ENCODE data around the gene AGMAT. TPM values are rescaled to one million over a fixed set of nuclear protein-coding genes. Genes with fewer than 3 reads are reported as not detected.

AGMAT gene
- total RNA-seq, 1 donor from 2014 or later = 0.11 TPM

- intact Hi-C loops (cut with DNase I) = no loop called here
- DNase-seq (ENCODE audit: missing footprints) (no peak), ATAC-seq (no peak)
Observed at GRCh38 chr1:15575549-15576150, 9.2 kb downstream of the AGMAT start.

DNA sequence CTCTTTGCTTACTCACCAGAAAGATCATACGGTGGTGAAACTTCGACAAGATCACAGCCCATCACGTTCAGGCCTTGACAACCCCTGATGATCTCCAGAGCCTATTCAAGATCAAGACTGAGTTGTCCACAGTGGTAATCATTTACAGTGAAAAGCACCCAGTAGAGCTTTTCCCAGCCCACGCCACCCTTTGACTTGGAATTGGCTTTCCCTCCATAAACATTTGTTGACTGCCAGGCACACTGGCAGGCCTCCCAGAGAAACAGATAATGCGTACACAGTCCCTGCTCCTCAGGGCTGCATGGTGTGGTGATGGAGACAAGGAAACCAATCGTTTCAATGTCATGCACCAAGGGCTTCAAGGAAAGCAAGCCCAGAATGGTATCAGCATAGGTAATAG is 10.1 kb downstream of the AGMAT start:
- DNase-seq (ENCODE audit: missing footprints) (no peak), ATAC-seq (peak; percentile 53)
- intact Hi-C loops (cut with DNase I) = no loop called here

GRCh38 chr1:15573477-15573876 is 11.4 kb downstream of the AGMAT start:
- ATAC-seq (no peak), DNase-seq (ENCODE audit: missing footprints) (no peak)
- intact Hi-C loops (cut with DNase I) = no loop called here

DNA sequence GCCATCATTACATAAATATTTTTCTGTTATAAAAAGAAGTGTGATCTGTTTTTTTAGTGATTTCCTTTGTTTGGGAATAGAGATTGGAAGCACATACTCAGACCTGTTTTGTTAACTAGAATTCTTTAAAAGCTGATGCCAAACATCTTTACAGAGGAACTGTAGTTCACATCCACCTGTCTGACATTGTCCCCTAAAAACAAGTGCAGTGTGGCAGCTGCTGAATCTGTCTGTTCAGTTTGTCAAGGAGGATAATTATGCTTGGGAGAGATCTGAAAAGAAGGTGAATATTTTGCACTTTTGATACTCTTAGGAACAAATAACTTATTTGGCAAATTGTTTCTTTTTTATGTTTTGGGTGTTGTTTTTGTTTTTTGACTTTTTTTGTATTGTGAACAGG is 13.6 kb downstream of the AGMAT start:
- no peak for DNase-seq (ENCODE audit: missing footprints)
- ATAC-seq = no peak
- intact Hi-C loops (cut with DNase I) = no loop called here

- DNase-seq (ENCODE audit: missing footprints) (no peak), ATAC-seq (no peak)
- intact Hi-C loops (cut with DNase I) = no loop called here
Observed at GRCh38 chr1:15570861-15571260, 14.0 kb downstream of the AGMAT start.

- intact Hi-C loops (cut with DNase I) = no loop called here
- ATAC-seq = no peak
- DNase-seq (ENCODE audit: missing footprints) = no peak
Observed at GRCh38 chr1:15568387-15569073, 16.3 kb downstream of the AGMAT start.

GRCh38 chr1:15559189-15559810 is 25.6 kb downstream of the AGMAT start:
- intact Hi-C loops (cut with DNase I) = no loop called here
- no peak for DNase-seq (ENCODE audit: missing footprints)
- no peak for ATAC-seq

- ATAC-seq = no peak
- DNase-seq (ENCODE audit: missing footprints) = no peak
- intact Hi-C loops (cut with DNase I) = no loop called here
Observed at GRCh38 chr1:15558516-15558915, 26.3 kb downstream of the AGMAT start.

DNA sequence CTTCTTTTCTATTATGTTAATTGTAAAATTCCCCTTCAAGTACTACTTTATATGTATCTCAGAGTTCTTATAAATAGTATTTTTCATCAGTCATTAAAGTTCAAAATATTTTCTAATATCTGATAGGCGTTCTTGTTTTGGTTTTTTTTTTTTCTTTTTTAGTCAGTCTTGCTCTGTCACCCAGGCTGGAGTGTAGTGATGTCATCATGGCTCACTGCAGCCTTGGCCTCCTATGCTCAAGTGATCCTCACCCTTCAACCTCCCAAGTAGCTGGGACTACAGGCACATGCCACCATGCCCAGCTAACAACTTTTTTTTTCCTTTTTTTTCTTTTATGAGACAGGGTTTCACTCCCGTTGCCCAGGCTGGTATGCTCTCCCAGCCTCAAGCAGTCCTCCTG is 27.3 kb downstream of the AGMAT start:
- DNase-seq (ENCODE audit: missing footprints) (no peak), ATAC-seq (no peak)
- intact Hi-C loops (cut with DNase I) = no loop called here

GRCh38 chr1:15557008-15557407 is 27.8 kb downstream of the AGMAT start:
- no peak for ATAC-seq
- no peak for DNase-seq (ENCODE audit: missing footprints)
- intact Hi-C loops (cut with DNase I) = no loop called here

- no peak for DNase-seq (ENCODE audit: missing footprints)
- intact Hi-C loops (cut with DNase I) = no loop called here
- peak; percentile 31 for ATAC-seq
Observed at GRCh38 chr1:15550573-15550972, 34.3 kb downstream of the AGMAT start.

DNA sequence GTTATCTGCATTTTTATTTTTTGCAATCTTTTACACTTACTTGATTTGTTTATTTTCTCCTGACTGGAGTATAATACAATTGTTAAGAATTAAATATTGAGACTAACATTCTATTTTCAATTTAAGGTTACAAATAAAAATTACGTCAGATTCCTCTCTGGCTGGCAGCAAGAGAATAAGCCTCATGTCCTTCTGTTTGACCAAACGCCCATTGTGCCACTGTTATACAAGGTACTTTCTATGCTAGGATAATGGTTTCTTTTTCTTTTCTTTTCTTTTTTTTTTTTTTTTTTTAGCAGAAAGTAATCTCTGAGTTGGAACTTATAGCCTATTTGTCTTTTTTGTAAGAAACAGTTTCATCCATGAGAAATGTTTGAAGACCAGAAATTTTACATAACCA is 38.2 kb downstream of the AGMAT start:
- ATAC-seq = no peak
- no peak for DNase-seq (ENCODE audit: missing footprints)
- intact Hi-C loops (cut with DNase I) = no loop called here

DNA sequence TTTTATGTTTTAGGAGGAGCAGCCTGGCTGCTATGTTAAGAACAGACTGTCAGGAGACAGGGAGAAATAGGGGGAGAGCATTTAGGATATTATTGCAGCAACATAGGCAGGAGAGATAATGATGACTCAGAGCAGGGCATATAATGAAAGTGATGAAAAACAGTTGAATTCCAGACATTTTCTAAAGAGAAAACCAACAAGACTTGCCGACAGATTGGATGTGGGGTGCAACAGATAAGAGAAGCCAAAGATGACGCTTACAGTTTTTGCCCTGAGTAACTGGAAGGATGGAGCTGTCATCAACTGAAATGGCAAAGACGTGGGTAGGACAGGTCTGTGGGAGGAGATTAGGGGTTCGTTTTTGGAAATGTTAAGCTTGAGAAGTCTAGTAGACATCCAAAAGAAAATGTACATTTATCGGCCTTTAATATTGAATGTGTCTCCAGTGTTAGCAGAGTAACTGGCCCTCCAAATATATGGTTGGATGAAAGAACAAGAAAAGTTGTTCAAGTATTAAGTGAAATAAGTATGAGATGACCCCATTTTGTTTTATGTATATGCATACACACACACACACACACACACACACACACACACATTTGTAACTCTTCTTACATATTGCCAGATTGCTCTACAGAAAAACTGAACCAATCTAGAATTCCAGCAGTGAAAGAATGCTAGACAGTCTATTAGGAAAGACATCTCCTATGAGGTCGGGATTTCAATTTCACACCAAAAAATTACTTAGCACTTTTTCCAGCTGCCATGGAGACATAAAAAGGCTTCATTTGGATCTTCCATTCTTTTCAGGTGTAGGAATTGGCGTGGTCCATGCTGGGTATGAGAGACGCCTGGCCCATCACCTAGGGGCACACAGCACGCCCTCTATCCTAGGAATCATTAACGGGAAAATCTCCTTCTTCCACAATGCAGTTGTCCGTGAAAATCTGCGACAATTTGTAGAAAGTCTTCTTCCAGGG is 41.0 kb downstream of the AGMAT start:
- DNase-seq (ENCODE audit: missing footprints) (no peak), ATAC-seq (no peak)
- intact Hi-C loops (cut with DNase I) = no loop called here

GRCh38 chr1:15543251-15543588 is 41.6 kb downstream of the AGMAT start:
- ATAC-seq (no peak), DNase-seq (ENCODE audit: missing footprints) (no peak)
- intact Hi-C loops (cut with DNase I) = no loop called here

- intact Hi-C loops (cut with DNase I) = no loop called here
- DNase-seq (ENCODE audit: missing footprints) (no peak), ATAC-seq (no peak)
Observed at GRCh38 chr1:15542388-15543250, 42.2 kb downstream of the AGMAT start.

- intact Hi-C loops (cut with DNase I) = no loop called here
Observed at GRCh38 chr1:15541231-15541792, 43.5 kb downstream of the AGMAT start.

DNA sequence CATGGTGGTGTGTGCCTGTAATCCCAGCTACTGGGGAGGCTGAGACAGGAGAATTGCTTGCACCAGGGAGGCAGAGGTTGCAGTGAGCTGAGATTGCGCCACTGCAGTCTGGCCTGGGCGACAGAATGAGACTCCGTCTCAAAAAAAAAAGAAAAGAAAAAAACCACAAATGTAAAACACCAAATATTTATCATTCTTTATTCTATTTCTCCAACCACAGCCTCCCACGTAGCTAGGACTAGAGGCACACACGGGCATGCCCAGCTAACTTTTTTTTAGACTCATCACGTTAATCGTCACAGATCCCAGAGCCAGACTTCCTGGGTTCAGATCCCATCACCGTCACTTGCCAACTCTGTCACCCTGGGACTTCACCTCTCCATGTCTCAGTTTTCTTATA is 44.7 kb downstream of the AGMAT start:
- intact Hi-C loops (cut with DNase I) = no loop called here
- ATAC-seq (no peak), DNase-seq (ENCODE audit: missing footprints) (no peak)

More at GRCh38 chr1:15541231-15541792, 43.5 kb downstream of the AGMAT start:
- no peak for ATAC-seq
- DNase-seq (ENCODE audit: missing footprints) = no peak

DNA sequence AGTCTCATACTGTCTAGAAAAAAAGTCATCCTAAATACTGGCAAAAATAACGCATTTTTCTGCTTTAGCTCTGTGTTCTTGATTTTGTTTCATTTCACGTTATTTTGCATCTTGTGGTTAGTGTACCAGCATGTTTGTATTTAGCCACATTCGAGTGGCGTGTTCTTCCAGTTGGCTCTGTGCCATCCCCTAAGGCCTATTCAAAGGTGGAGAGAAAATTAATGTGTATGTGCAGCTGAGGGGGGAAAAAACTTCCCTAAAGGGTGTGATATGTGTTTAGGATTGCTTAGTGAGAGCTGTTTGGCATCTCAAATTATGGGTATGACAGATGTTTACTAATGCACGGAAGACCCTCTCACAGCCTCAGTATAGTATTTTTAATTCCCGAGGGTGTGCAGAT is 46.1 kb downstream of the AGMAT start:
- no peak for ATAC-seq
- intact Hi-C loops (cut with DNase I) = no loop called here

More for the DNA sequence above, 46.1 kb downstream of the AGMAT start:
- DNase-seq (ENCODE audit: missing footprints) = no peak

All from Right ventricle myocardium inferior (tissue), 1 donor.